GM12892 (cell line): Measurements from ENCODE around the gene CFAP61.

Experiments used
- POLR2A ChIP-seq: IDR thresholded peaks from 2 replicates; pipeline ENCODE4 v1.6.1; 2011; ENCODE audit warnings: low read depth, low read length, control low read depth
- POLR2AphosphoS5 ChIP-seq: IDR thresholded peaks from 2 replicates; pipeline ENCODE4 v1.6.1; 2011; ENCODE audit warnings: low read depth, low read length, control low read depth

DNA sequence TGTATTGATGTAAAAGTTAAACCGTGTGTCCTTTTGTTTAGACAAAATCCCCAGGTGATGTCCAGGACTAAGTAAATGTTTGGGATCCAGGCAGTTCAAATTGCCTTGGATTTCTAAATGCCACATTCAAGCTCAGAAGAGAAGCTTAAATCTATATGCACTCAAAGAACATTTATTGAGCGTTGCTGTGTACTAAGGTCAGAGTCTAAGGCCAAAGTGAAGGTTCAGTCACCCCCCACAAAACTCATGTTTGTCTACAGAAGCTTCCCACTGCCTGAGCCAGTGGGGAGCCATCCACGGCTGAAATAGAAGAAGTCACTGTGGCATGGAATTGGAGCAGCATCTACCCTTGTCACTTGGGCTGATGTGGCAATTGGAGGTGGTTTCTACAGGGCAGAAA is 244.8 kb downstream of the CFAP61 start:
- no peak for TF ChIP-seq POLR2AphosphoS5
- TF ChIP-seq POLR2A: no peak
